CD4-positive, alpha-beta T cell treated with Interleukin-15 for 1 hour (primary cell): ENCODE data around the gene CHL1.
"Not testable (repeated sequence)": the region's sequence is repeated elsewhere in the genome, so short reads cannot be mapped to it uniquely, and the experiment has no call there.

Experiments
- DNase-seq: peaks from one replicate; pipeline ENCODE4 v3.0.0-alpha.2; 2020

The CHL1 gene

GRCh38 chr3:347581-347980 is 151.0 kb downstream of the CHL1 start:
- DNase-seq, result no peak

DNA sequence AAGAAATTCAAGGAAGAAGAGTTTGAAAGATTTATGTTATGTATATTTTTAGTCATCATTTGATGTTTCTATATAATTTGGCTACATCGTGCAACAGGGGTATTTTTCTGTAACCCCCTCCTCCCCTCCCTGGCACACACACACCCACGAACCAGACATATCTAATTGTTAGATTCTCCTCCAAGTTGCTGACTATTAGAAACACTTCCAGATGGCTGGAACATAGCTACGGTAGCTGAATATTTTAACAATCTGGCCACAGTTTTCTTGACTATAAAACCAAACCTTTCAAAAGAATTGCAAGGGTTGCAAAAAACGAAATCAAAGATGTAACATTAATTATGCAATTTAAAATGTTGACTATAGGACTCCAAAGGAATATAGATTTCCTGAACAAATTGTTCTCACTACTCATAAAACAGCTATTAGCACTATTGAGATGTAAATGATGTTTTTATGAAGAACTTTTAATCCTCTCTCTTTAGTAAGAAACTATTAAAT is 154.4 kb downstream of the CHL1 start:
- DNase-seq, result no peak

DNA sequence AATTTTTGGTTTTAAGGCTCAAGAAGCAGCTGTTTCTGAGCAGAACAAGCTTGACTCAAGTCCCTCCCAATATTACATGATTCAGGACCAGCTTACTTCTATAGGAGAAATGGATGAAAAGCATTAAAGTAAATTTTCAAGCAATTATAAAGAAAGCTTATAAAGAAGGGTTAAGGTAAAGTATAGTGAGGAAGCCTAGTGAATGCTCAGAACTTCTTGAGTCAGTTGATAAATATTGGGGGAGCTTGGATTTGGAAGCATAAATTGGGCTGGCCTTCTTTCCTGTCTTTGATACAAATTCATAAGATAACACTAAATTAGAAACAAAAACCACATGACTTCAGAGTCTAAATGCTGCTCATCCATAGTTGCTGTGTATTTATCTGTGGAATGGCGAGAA is 156.0 kb downstream of the CHL1 start:
- DNase-seq, result no peak

- no peak for DNase-seq
Measured at GRCh38 chr3:353191-353739, 156.7 kb downstream of the CHL1 start.

- DNase-seq, result no peak
Measured at GRCh38 chr3:354432-354831, 157.9 kb downstream of the CHL1 start.

GRCh38 chr3:355622-356021 is 159.1 kb downstream of the CHL1 start:
- no peak for DNase-seq

DNA sequence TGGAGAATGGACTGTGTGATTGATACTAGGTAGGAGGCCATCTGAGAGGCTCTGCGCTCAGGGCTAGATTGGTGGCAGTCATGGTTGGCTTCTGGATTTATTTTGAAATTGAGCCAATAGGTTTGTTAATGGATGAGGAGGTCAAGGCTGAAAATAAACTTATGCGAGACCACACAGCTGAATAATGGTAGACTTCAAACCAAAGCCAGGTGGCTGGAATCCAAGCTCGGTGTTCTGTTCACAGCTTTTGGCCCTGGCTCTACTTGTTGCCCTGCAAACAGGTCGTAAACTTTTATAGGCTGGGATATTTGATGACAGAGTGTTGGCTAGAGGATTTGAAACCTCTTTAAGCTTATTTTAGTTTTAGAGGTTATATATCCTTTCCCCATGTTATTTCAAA is 160.4 kb downstream of the CHL1 start:
- DNase-seq, result no peak

DNA sequence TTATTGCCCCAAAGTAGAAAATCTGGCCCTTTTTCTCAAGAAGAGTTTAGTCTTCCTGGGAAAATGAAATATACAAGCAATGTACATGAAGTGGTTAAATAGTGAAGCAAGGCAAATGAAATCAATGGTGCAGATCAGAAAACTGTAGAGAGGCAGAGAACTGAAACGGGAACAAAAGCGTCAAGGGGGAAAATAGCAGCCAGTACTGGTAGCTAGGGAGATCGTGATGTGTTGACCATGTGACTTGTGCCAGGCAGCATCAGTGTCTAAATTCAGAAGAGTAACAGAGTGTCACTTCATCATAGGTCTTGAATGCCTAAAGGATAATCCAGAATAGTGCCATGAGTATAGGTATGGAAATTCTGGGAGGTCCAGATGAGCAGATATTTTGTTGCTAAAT is 163.1 kb downstream of the CHL1 start:
- no peak for DNase-seq

DNA sequence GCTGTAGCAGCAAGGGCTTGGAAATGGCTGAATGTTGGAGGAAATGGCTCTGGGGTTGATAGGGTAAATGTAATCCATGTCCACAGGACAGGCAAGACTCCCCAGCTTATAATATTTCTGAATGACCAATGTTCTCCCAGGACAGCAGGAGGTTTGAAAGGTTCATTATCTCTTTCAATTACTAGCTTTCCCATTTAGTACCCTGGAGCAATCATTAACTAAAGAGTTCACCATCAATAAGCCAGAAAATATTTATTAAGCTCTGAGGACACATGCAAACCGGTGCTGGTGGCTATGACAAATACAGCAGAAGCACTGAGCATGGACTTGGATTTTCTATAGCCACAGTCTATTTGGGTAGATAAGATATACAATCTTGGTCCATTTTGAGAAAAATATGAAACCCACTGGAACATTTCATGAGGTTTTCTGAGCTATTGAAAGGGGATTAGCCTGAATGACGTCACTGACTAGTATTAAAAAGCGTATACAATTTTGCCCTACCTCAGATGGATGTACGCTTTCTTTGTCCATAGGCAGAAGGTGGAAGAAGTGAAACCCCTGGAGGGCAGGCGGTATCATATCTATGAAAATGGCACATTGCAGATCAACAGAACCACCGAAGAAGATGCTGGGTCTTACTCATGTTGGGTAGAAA is 166.2 kb downstream of the CHL1 start:
- no peak for DNase-seq

DNA sequence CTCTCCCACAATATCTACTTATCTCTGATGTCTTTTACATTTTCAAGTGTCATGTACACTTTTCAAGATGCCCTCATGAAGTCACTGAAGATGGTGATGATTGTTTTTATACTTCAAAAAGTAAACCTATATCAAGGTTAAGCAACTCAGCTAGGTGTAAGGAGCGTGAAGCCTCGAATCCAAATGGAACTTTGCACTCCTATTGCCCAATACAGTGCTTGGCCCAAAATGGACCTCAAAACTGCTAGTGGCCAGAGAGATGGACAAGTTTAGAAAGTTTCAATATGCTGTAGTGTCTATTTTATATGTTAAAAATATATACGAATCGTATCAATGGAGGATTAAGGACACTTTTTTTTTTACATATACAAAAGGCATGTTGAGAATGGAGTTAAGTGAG is 167.7 kb downstream of the CHL1 start:
- DNase-seq, result no peak

DNA sequence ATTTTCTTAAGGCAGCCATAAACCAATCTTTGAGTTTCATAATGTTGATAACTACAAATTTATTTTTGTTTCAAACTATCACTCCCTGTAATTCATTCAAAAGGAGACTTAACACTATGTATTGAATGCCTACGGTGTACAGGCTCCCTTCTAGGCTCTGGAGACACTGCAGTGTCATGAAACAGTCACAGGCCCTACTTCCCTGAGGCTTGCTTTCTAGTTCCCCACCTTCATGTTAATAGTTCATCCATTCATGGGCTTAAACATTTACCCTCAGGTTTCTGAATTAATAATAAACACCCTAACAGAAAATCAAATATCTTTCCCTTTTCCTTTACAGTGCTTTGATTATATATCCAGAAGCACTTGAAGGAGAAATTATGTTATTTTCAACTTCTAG is 168.7 kb downstream of the CHL1 start:
- no peak for DNase-seq

- DNase-seq, result not testable (repeated sequence)
Measured at GRCh38 chr3:366253-366652, 169.7 kb downstream of the CHL1 start.

DNA sequence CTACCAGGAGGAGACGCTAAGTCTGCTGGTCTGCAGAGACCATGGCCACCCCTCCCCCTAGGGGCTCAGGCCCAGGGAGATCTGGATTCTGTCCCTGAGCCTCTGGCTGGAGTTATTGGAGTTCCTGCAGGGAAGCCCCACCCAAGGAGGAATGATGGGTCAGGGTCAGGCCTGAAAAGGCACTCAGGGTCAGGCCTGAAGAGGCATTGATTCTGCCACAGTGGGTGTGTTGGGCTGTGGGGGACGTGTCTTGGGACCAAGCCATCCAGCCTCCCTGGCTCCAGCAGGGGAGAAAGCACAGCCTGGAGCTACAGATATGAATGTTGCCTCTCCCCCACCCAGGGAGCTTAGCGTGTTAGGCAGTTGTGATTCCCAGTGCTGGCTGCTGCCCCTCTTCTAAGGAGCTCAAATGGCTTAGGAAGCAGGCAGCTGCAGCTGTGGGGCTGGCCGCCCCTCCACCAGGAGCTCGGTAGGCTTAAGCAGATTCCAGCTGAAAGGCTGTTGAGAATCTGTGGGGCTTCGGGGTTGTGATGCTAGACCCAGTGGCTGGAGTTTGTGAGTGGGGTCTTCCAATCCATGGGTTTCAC is 176.7 kb downstream of the CHL1 start:
- DNase-seq, result no peak

DNA sequence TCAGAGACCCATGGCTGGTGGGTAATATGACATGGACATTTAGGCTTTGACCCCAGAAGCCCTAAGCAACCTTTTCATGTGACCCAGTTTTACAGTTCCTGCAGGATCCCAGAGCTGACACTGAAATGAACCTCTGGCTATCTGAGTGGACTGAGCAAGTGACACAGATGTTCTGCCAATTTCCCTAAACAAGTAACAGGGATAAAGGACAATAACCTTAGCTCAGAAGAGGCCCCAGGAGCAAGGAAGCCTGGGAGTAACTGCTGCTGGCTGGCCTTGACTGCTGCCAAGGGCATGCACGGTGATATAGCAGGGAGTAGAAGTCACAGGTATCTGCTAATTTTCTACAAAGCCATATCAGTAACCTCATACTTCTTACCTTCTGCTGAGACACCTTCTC is 177.9 kb downstream of the CHL1 start:
- DNase-seq, result no peak

DNA sequence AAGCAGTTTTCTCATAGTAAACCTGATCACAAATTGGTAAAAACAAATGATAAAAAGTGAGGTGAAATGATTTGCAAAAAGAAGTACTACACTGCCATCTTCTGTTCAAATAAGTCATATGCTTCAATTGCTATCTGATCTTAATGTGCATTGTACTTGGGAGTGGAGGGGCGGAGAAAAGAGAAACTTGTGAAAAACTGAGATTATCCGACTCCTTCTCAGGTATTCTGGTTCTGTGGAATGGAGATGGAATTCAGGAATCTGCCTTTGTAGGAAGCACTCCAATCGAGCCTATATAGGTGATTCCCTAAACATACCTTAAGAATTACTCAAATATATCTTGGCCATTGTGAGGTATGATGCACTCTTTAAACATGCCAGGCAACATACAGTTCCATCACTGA is 180.6 kb downstream of the CHL1 start:
- no peak for DNase-seq

DNA sequence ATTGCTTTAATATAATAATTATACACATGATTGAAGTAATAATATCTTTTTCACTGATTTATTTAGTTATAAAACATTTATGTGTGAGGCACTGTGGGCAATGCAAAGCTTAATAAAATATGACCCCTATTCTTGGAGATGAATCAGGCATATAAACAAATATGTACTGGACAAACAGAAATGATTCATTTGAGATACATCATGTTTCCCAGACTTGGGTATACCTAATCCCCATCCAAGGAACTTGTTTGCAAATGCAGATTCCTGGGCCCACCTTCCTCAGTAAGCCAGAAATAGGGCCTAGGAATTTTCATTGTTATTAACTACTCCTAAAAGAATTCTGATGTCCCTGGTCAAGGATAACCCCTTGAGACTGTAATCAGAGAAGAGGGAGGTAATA is 184.2 kb downstream of the CHL1 start:
- DNase-seq, result no peak

DNA sequence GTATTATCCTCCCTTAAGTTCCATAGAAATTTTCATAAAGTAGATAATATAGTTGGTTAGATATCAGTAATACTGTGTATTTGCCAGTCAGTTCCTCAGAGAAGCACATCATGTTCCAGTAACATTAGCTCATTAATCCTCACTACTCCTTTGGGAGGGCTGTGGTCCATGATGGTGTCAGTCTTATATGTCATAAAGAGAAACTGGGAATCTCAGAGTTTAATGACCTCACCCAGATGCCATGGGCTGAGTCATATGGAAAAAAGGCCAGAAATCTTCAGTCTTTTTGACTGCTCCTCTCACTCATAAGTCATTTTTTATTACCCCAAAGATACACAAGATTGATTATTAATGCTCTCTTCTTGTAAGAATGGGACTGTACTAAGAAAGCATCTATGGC is 188.6 kb downstream of the CHL1 start:
- no peak for DNase-seq

GRCh38 chr3:394775-395174 is 198.2 kb downstream of the CHL1 start:
- no peak for DNase-seq

GRCh38 chr3:396293-396692 is 199.7 kb downstream of the CHL1 start:
- DNase-seq, result no peak

GRCh38 chr3:399647-400046 is 203.1 kb downstream of the CHL1 start:
- DNase-seq, result no peak

- no peak for DNase-seq
Measured at GRCh38 chr3:403826-404225, 207.3 kb downstream of the CHL1 start.

DNA sequence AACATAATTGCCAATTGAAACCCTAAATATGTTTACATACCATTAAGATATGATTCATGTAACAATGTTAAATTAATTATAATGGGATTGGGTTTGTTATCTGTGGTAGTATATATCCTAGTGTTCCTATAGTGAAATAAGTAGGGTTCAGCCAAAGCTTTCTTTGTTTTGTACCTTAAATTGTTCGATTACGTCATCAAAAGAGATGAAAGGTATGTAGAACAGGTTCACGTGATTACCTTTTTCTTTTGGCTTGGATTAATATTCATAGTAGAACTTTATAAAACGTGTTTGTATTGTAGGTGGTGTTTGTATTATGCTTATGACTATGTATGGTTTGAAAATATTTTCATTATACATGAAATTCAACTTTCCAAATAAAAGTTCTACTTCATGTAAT is 212.4 kb downstream of the CHL1 start:
- no peak for DNase-seq

DNA sequence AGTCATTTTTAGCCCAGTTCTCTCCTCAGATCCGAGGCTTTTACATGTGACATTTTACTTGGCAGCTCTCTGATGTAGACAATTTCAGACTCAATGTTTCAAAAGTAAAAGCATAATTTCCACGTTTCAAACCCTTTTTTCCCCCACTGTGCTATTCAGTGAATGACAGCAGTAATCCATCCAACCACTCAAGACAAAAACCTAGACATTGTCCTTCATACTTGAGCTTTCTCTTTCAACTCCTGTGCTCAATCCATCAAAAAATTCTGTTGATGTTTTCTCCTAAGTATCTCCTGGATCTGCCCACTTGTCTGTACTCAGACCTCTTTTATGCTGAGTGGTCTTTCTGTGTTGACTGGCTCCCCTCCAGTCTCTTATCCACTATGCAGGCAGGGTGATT is 214.7 kb downstream of the CHL1 start:
- no peak for DNase-seq

DNA sequence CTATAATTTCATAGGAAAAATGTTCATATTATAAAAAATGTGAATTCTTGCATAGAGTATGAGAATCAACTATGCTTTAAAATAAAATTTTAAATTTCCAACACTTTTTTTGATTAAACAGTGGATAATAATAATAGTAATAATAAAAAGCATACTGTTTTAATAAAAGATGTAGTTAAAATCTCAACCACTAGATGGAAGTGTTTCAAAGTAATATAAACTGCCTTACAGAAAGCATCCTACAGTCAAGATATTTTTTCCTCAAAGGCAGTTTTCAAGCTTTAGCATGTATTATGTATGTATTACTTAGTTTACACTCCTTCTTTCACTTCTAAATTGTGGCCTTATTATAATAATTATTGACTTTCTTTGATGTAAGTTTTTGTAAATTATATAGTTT is 217.5 kb downstream of the CHL1 start:
- no peak for DNase-seq
